ENCODE measurements around the gene ZNF160.
"Not testable (repeated sequence)": the region's sequence is repeated elsewhere in the genome, so short reads cannot be mapped to it uniquely, and the experiment has no call there.

Gene ZNF160

GRCh38 chr19:53103234-53104203, at the start of gene ZNF160:
Gene ZNF160, minus strand, starts transcription at chr19:53103422. Its CDS starts 17,146 bp downstream, at chr19:53086276.
- peak; percentile 94 to 99 for DNase-seq (ENCODE audit: extremely low read depth in 1 of 2, low read depth in 1 of 2)

GRCh38 chr19:53147645-53148044, 44.4 kb upstream of the ZNF160 start:
- no peak for DNase-seq (ENCODE audit: extremely low read depth in 1 of 2, low read depth in 1 of 2)

GRCh38 chr19:53140351-53140750, 37.1 kb upstream of the ZNF160 start:
- DNase-seq (ENCODE audit: extremely low read depth in 1 of 2, low read depth in 1 of 2): no peak

GRCh38 chr19:53136432-53136831, 33.2 kb upstream of the ZNF160 start:
- DNase-seq (ENCODE audit: extremely low read depth in 1 of 2, low read depth in 1 of 2): no peak

GRCh38 chr19:53132141-53132991, 29.1 kb upstream of the ZNF160 start, which contains the start of gene ZNF415:
Gene ZNF415, minus strand, starts transcription at chr19:53132910. Its CDS starts 10,234 bp downstream, at chr19:53122676.
- DNase-seq (ENCODE audit: extremely low read depth in 1 of 2, low read depth in 1 of 2): peak in 1 of 2 donors; percentile 21

- no peak for DNase-seq (ENCODE audit: extremely low read depth in 1 of 2, low read depth in 1 of 2)
Observed at GRCh38 chr19:53131727-53132126, 28.5 kb upstream of the ZNF160 start.

- no peak for DNase-seq (ENCODE audit: extremely low read depth in 1 of 2, low read depth in 1 of 2)
Observed at GRCh38 chr19:53131085-53131590, 27.9 kb upstream of the ZNF160 start.

GRCh38 chr19:53130506-53130905, 27.3 kb upstream of the ZNF160 start:
- DNase-seq (ENCODE audit: extremely low read depth in 1 of 2, low read depth in 1 of 2): no peak

- DNase-seq (ENCODE audit: extremely low read depth in 1 of 2, low read depth in 1 of 2): not testable (repeated sequence)
Observed at GRCh38 chr19:53126733-53127526, 23.7 kb upstream of the ZNF160 start.

- DNase-seq (ENCODE audit: extremely low read depth in 1 of 2, low read depth in 1 of 2): no peak
Observed at GRCh38 chr19:53123400-53123799, 20.2 kb upstream of the ZNF160 start.

- DNase-seq (ENCODE audit: extremely low read depth in 1 of 2, low read depth in 1 of 2): no peak
Observed at GRCh38 chr19:53112286-53112685, 9.1 kb upstream of the ZNF160 start.

GRCh38 chr19:53109527-53109926, 6.3 kb upstream of the ZNF160 start:
- no peak for DNase-seq (ENCODE audit: extremely low read depth in 1 of 2, low read depth in 1 of 2)

GRCh38 chr19:53102756-53103233, 427 bp downstream of the ZNF160 start:
- peak in 1 of 2 donors; percentile 2 for DNase-seq (ENCODE audit: extremely low read depth in 1 of 2, low read depth in 1 of 2)

GRCh38 chr19:53102206-53102755, 941 bp downstream of the ZNF160 start:
- no peak for DNase-seq (ENCODE audit: extremely low read depth in 1 of 2, low read depth in 1 of 2)

GRCh38 chr19:53101518-53101917, 1.7 kb downstream of the ZNF160 start:
- DNase-seq (ENCODE audit: extremely low read depth in 1 of 2, low read depth in 1 of 2): no peak

GRCh38 chr19:53098570-53098969, 4.7 kb downstream of the ZNF160 start:
- not testable (repeated sequence) for DNase-seq (ENCODE audit: extremely low read depth in 1 of 2, low read depth in 1 of 2)

- DNase-seq (ENCODE audit: extremely low read depth in 1 of 2, low read depth in 1 of 2): not testable (repeated sequence)
Observed at GRCh38 chr19:53096982-53097690, 6.1 kb downstream of the ZNF160 start.

- not testable (repeated sequence) for DNase-seq (ENCODE audit: extremely low read depth in 1 of 2, low read depth in 1 of 2)
Observed at GRCh38 chr19:53096579-53096978, 6.6 kb downstream of the ZNF160 start.
